GM21390 (cell line): ENCODE results near the gene HSD3B7.

Experiments used
- ATAC-seq: cut with Tn5 transposase; IDR thresholded peaks from one replicate; pipeline ENCODE4 v1.9.1; 2021; ENCODE audit not compliant: unreplicated experiment

HSD3B7 gene

GRCh38 chr16:30956601-30957455 lies 28.2 kb upstream of the HSD3B7 start:
- peak; percentile 42 for ATAC-seq

GRCh38 chr16:30957456-30958174 lies 27.4 kb upstream of the HSD3B7 start, which contains the start of gene SETD1A:
Gene SETD1A, plus strand, starts transcription at chr16:30957754. Its CDS starts 978 bp downstream, at chr16:30958732.
- ATAC-seq = peak; percentile 68

GRCh38 chr16:30958175-30959079 lies 26.6 kb upstream of the HSD3B7 start:
- peak; percentile 31 for ATAC-seq

GRCh38 chr16:30961384-30961783 lies 23.6 kb upstream of the HSD3B7 start:
- no peak for ATAC-seq

GRCh38 chr16:30963925-30964511 lies 21.0 kb upstream of the HSD3B7 start:
- ATAC-seq = no peak

GRCh38 chr16:30964574-30965226 lies 20.3 kb upstream of the HSD3B7 start:
- no peak for ATAC-seq

- no peak for ATAC-seq
Observed at GRCh38 chr16:30965436-30965835, 19.6 kb upstream of the HSD3B7 start.

- ATAC-seq = no peak
Observed at GRCh38 chr16:30966033-30966619, 18.9 kb upstream of the HSD3B7 start.

GRCh38 chr16:30967795-30968194 lies 17.2 kb upstream of the HSD3B7 start:
- no peak for ATAC-seq

GRCh38 chr16:30969246-30969842 lies 15.7 kb upstream of the HSD3B7 start:
- ATAC-seq = no peak

GRCh38 chr16:30971298-30971697 lies 13.7 kb upstream of the HSD3B7 start:
- ATAC-seq = no peak

GRCh38 chr16:30972872-30973271 lies 12.1 kb upstream of the HSD3B7 start:
- no peak for ATAC-seq

GRCh38 chr16:30974348-30974747 lies 10.7 kb upstream of the HSD3B7 start:
- no peak for ATAC-seq

- no peak for ATAC-seq
Observed at GRCh38 chr16:30976486-30976885, 8.5 kb upstream of the HSD3B7 start.

- no peak for ATAC-seq
Observed at GRCh38 chr16:30977502-30977901, 7.5 kb upstream of the HSD3B7 start.

- no peak for ATAC-seq
Observed at GRCh38 chr16:30979170-30980022, 5.6 kb upstream of the HSD3B7 start.

GRCh38 chr16:30980023-30980371 lies 5.0 kb upstream of the HSD3B7 start:
- ATAC-seq = no peak

GRCh38 chr16:30980434-30980833 lies 4.6 kb upstream of the HSD3B7 start:
- no peak for ATAC-seq

GRCh38 chr16:30980959-30981358 lies 4.0 kb upstream of the HSD3B7 start:
- no peak for ATAC-seq
